Activated T-cell treated with anti-CD3 and anti-CD28 coated beads, Interleukin-2, amount 50 U/mL, for 48 hours (primary cell): Measurements from ENCODE around the gene TRIM10.
"Not testable (repeated sequence)": the region's sequence is repeated elsewhere in the genome, so short reads cannot be mapped to it uniquely, and the experiment has no call there.

Experiments
- DNase-seq, 2 experiments: peaks; one replicate each; pipeline ENCODE4 v3.0.0-alpha.2; 2020

TRIM10 gene

GRCh38 chr6:30171677-30172471 lies 10.9 kb upstream of the TRIM10 start:
- DNase-seq, result no peak

- DNase-seq, result no peak
Observed at GRCh38 chr6:30169658-30170614, 8.9 kb upstream of the TRIM10 start.

DNA sequence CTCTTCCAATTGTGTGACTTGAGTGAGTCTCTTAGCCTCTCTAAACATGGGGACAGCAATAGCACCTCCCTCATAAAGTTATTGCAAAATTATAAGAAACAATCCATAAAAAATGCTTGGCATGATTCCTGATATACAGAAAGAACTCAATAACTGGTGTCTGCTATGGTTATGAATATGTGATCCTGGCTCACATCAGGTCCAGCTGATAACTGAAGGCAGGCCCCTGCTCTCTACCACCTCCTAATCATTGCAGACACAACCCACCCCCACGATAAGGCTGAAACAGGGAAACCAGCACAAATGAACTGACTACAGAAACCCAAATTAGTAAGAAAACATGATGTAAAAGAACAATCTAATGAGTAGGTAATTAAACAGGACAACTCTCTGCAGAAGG lies 7.7 kb upstream of the TRIM10 start:
- DNase-seq, result no peak

DNA sequence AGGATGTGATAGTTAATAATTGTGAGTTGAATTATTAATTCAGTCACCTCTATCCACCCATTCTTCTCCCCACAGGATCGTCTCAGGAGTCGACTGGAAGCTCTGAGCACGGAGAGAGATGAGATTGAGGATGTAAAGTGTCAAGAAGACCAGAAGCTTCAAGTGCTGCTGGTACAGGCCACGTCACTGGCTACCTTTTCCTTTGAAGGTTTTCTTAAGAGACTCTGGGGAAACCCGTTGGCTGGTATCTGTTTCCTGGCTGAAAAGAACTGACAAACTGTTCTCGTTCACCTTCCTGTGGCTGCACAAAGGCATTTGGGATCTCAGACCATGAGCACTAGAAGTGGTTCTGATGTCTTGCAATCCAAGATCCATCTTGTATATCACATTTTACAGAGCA lies 6.1 kb upstream of the TRIM10 start:
- no peak for DNase-seq

DNA sequence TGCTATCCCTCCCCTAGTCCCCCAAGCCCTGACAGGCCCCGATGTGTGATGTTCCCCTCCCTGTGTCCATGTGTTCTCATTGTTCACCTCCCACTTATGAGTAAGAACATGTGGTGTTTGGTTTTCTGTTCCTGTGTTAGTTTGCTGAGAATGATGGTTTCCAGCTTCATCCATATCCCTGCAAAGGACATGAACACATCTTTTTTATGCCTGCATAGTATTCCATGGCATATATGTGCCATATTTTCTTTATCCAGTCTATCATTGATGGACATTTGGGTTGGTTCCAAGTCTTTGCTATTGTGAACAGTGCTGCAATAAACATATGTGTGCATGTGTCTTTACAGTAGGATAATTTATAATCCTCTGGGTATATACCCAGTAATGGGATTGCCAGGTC lies 4.2 kb upstream of the TRIM10 start:
- not testable (repeated sequence) for DNase-seq

DNA sequence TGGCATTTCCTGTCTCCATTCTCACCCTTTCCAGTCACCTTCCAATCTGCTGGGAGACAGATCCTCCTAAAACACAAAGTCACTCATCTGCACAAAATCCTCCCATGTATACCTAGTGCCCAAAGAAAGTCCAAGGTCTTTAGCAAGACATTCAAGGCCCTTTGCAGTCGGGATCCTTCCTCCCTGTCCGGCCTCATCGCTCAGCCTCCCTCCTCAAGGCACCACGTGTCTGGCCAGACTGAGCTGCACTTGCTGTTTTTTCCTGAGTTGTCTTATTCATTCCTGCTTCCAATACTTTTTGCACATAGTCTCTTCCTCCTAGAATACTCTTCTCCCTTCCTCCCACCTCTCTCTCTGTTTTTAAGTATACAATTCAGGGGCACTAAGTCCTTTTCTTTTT lies 3.7 kb upstream of the TRIM10 start:
- no peak for DNase-seq

DNA sequence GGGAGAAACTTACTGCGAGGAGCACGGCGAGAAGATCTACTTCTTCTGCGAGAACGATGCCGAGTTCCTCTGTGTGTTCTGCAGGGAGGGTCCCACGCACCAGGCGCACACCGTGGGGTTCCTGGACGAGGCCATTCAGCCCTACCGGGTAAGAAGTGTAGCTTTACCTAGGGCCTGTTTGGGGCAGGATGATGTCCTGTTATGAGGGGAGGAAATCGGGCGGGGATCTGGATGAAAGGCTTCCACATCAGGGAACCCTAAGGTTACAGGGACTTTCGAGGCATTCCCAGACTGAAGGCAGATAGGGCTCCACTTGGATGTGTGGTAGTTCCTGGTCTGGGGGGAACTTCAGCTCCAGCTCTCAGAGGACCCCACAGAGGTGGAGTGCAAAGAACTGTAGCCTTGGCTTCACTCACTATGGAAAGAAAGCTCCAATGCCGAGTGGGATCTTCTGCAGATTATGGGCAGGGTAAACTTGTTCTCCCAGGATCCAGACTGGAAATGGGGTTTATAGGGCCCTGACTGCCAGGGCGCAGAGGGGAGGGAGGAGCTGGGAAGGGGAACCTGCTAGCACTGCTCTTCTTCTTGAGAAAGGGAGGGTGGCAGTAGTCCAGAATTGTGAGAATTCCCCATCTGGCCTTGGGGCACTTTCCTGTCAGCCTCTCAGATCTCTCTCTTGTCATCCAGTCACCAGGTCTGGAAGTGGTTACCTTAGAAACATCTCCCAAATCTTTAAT lies 3.1 kb upstream of the TRIM10 start:
- DNase-seq, result no peak

DNA sequence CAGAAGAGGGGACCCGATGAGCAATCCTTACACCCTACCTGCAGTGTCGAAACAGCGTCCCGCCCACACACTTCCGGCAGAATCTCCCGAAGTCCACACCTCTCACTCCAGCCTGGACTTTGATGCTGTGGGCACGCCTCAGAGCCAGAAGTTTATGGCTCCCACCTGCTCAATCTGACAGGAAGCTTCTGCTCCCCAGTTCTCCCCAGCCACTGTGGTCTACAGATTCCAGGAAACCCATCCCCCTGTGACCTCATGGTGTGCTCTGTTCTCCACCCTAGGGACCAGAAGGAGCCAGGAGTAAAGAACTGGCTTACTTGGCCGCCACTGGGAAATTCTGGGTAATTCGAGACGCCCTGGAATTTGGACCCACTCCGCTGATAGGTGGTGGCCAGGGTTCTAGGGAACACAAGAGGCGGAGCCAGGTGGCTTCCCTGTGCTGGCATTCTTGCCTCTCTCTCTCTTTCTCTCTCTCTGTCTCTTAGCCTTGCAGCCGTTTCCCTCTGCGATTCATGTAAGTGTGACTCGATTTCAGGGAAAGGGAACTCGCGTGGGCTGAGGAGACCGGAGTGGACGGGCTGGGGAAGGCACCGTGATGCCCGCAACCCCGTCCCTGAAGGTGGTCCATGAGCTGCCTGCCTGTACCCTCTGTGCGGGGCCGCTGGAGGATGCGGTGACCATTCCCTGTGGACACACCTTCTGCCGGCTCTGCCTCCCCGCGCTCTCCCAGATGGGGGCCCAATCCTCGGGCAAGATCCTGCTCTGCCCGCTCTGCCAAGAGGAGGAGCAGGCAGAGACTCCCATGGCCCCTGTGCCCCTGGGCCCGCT lies 2.3 kb upstream of the TRIM10 start, which contains the start of gene TRIM15:
TRIM15 (plus strand) TSS at position 457 of the 828 bp plus-strand sequence; CDS start at position 596, 139 bp downstream.
- peak; percentile 73 to 78 for DNase-seq

GRCh38 chr6:30162265-30163089 lies 1.5 kb upstream of the TRIM10 start:
- no peak for DNase-seq

DNA sequence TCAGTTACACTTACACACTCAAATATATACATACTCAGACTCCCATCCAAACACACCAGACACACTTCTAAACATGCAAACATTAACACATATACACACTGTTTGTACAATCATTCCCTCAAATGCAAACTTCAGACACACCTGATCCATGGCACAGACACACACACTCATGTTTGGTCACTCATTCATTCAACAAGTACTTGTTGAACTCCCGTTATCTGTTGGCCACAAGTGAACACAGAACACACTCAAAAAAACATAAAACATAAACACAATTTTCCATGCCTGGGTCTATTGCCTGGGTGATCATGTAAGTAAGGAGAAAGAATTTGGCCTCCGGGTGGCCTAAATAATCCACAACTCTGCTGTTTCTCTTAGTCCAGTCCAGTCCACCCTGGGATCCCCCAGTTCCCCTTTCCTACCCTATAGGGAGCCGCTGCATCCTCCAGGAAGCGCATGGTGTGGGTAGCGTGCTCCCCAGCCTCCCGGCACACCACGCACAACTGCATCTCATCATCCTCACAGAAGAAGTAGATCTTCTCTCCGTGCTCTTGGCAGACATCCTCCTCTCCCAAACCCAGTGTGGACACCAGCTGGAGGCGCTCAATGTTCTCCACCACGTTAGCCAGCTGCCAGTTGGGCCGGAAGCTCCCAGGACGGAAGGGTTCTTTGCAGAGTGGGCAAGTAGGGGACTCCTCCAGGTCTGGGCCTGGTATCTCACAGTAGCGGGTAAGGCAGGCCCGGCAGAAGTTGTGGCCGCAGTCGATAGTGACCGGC lies 815 bp downstream of the TRIM10 start:
- no peak for DNase-seq

DNA sequence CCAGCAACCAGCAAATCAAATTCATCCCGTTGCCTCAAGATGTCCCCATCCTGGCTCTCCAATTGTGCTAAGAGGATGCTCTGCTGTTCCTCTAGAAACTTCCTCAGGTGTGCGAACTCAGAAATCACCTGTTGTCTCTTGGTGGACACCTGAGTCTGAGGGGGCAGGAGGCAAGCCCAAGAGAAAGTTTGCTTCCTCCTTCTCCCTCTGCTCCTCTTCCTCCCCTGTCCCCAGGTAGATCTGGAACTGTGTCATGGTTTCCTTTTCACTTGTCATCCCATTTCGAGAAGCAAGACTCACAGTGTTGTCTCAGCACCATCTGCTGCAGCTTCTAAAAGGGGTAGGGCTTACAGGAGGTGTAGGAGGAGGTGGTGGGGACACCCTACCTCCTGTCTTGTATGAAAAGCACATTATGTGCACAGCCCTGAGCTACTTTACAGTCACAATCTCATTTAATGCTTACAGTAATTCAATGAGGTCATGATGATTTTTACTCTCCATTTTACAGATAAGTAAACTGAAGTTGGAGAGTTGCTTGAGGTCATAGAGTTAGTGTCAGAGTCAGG lies 2.5 kb downstream of the TRIM10 start:
- no peak for DNase-seq

DNA sequence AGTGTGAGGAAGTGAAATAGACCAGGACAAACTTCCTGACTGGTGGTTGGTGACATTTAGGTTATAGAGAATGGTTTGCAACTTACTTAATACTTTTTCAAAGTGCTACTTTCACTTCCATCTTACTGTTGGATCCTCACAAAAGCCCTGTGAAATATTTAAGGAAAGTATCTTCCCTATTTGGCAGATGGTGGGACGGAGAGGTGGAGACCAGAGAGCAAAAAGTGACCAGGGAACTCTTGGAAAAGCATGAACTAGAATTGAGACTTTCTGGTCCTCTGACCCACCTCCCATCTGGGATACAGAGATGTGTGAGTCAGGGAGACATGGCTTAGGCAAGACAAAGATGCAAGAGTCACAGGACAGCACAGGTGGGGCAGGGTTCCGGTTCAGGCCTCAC lies 3.0 kb downstream of the TRIM10 start:
- DNase-seq, result no peak

DNA sequence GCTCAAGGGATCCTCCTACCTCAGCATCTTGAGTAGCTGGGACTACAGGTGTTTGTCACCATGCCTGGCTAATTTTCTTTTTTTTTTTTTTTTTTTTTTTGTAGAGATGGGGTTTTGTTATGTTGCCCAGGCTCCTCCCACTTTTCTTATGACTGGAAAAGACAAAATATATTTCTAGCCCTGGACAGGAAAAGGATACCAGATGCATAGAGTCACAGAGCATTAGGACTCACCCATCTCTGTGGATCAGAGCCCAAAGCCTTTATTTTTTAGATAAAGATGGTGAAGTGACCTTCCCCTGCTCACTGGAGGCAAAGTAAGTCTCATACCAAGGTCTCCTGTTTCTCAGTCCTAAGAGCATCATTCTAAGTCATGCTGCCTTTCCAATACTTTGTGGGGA lies 3.4 kb downstream of the TRIM10 start:
- DNase-seq, result no peak

- no peak for DNase-seq
Observed at GRCh38 chr6:30156774-30157173, 4.2 kb downstream of the TRIM10 start.

- no peak for DNase-seq
Observed at GRCh38 chr6:30156262-30156599, 4.8 kb downstream of the TRIM10 start.

DNA sequence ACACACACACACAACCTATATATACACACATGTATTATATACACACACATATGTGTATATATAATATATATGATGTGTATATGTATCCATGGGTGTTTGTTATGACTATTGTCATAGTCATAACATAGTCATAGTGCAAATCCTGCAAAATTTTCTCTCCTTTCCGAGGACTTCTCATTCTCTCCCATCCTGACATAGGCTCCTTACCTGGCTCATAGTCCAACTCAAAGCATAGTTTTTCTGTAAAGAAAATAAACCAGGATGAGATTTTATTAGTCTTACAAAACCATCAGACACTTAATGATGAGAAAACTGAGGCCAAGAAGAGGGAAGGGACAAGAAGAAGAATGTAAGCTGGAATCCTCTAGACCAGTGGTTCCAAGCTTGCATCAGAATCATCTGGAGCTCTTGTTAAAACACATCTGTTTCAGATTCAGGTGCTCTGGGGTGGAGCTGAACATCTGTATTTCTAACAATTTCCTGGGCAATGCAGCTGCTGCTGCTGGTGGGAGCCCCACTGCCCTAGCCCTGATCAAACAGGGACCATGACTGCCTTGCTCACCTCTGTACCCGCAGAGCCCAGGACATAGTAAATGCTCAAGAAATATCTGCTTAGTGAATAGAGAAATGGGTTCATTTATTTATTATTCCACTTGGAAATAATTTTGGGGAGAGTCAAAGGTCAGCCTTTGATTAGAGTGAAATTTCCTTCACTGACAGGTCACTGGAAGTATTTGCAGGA lies 5.3 kb downstream of the TRIM10 start:
- DNase-seq, result no peak

GRCh38 chr6:30154709-30155519 lies 6.1 kb downstream of the TRIM10 start:
- DNase-seq, result no peak

DNA sequence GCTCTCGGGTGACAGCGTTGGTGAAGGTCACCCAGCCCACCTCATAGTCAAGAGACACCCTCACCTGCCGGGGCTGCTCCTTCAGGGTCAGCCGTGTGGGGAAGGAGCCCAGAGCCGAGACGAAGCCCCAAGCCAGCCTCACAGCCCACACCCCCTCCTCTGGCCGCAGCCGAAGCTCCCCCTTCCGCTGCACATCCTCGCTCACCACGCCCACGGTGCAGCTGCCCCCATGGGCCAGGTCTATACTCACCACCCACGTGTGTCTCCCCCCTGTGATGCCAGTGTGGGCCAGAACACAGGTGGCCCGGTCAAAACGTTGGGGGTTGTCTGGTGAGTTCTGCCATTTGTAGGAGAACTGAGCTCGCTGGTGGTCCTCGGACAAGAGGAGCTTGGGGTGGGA lies 7.0 kb downstream of the TRIM10 start:
- no peak for DNase-seq
